AG04450 (cell line): ENCODE results near the gene LBH. TPM values are rescaled to one million over a fixed set of nuclear protein-coding genes. Genes with fewer than 3 reads are reported as not detected.

ENCODE experiments used
- CTCF ChIA-PET: fragments of 300-600, 350-600 bp; formaldehyde crosslinking; extraction: SDS; loops from one replicate; lab custom pipeline; 2022; ENCODE audit warnings: antibody characterized with exemption, inconsistent platforms; lab: Charles Lee
- POLR2A ChIA-PET: fragments of 350-600 bp; formaldehyde crosslinking; extraction: SDS; loops from one replicate; lab custom pipeline; 2021; ENCODE audit warnings: antibody characterized with exemption, inconsistent platforms; lab: Yijun Ruan, JAX
- DNase-seq: peaks from one replicate; pipeline ENCODE4 v3.0.0-alpha.2; 2011; ENCODE audit warnings: low read depth, low spot score
- H3K27ac ChIP-seq: one replicate; pipeline ENCODE4 v1.5.1; 2012; ENCODE audit warnings: low read depth, low read length, control low read depth
- H3K27me3 ChIP-seq: one replicate; pipeline ENCODE4 v1.6.0; 2012; ENCODE audit warnings: low read length; ENCODE audit not compliant: control insufficient read depth, insufficient read depth
- H3K4me3 ChIP-seq: 2 replicates; pipeline ENCODE4 v1.5.1; 2011; ENCODE audit warnings: mild to moderate bottlenecking, low read depth, low read length, control low read depth
- H3K9me3 ChIP-seq: 2 replicates; pipeline ENCODE4 v1.5.1; 2012; ENCODE audit warnings: low read length; ENCODE audit not compliant: control insufficient read depth, insufficient read depth
- polyA plus RNA-seq: library from polyadenylated mRNA; depleted of rRNA; stranded (reverse); fragments of >200 nt; gene quantifications from 2 replicates; pipeline ENCODE4 v1.2.3, GENCODE V29; 2011
- TF ChIP-seq, protein P1 (sequence below): IDR thresholded peaks from 2 replicates; pipeline ENCODE4 v1.5.1; 2011; ENCODE audit warnings: low read depth, low read length, control low read depth, inconsistent platforms

LBH gene
- polyA plus RNA-seq, 1 experiment: 381 TPM

DNA sequence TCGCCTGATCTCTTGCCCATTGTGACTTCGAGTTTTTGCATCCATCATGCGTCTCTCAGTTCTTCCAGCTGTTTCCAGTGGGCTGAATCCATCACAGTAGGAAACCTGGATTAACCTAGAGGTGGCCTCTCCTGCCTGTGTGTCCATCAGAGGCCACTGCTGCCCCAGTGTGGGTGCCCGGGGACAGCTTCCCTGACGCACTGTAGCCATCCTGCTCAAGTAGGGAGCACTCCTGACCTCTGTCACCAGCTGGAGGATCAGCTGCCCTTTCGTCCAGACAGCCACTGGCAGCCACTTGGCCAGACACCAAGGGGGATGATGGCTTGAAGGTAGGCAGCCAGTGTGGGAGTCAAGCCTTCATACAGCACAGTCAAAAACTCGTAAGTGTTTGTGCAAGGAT lies 36.9 kb upstream of the LBH start:
- peaks cover 5% of the 10 kb centered on the region for H3K27me3 ChIP-seq
- ChIA-PET CTCF (interaction anchor here (0.6 to 2.5 kb wide), 2 partner anchors 14 to 103 kb away, joined by 3 to 11 read pairs; no protein-coding TSS in a partner anchor), POLR2A (no interaction called here)
- no peak overlapping the region for H3K4me3 ChIP-seq
- no peak overlapping the region for H3K27ac ChIP-seq
- TF ChIP-seq, protein P1, sequence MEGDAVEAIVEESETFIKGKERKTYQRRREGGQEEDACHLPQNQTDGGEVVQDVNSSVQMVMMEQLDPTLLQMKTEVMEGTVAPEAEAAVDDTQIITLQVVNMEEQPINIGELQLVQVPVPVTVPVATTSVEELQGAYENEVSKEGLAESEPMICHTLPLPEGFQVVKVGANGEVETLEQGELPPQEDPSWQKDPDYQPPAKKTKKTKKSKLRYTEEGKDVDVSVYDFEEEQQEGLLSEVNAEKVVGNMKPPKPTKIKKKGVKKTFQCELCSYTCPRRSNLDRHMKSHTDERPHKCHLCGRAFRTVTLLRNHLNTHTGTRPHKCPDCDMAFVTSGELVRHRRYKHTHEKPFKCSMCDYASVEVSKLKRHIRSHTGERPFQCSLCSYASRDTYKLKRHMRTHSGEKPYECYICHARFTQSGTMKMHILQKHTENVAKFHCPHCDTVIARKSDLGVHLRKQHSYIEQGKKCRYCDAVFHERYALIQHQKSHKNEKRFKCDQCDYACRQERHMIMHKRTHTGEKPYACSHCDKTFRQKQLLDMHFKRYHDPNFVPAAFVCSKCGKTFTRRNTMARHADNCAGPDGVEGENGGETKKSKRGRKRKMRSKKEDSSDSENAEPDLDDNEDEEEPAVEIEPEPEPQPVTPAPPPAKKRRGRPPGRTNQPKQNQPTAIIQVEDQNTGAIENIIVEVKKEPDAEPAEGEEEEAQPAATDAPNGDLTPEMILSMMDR: no peak
- H3K9me3 ChIP-seq: no peaks in the 10 kb centered on the region
- DNase-seq: no peak

DNA sequence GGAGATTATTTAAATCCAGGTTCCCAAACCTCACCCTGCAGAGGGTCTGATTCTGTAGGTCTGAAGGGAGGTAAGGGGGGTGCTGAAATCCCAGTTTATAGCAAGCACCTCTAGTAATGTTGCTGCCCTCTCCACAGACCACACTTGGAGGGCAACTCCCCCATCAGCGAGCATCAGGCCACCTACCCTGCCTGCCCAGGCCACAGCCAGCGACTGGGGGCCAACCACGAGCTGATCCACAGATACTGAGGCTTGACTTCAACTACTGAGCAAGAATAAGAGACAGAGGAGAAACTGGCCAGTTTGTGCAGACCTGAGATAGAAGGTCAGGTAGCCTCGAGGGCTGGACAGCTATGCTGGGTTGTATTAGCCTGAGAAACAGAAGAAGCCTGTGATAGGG lies 36.3 kb upstream of the LBH start:
- H3K27ac ChIP-seq: no peak overlapping the region
- H3K9me3 ChIP-seq: no peaks in the 10 kb centered on the region
- CTCF ChIA-PET: interaction anchor here (0.6 to 1.3 kb wide), 2 partner anchors 14 to 104 kb away, joined by 3 to 4 read pairs; no protein-coding TSS in a partner anchor
- POLR2A ChIA-PET: interaction anchor here (0.6 kb wide), 1 partner anchor 36 kb away, joined by 3 read pairs; no protein-coding TSS in a partner anchor
- H3K4me3 ChIP-seq: no peak overlapping the region
- peaks cover 5% of the 10 kb centered on the region for H3K27me3 ChIP-seq
- DNase-seq: no peak
- TF ChIP-seq, protein P1: no peak

DNA sequence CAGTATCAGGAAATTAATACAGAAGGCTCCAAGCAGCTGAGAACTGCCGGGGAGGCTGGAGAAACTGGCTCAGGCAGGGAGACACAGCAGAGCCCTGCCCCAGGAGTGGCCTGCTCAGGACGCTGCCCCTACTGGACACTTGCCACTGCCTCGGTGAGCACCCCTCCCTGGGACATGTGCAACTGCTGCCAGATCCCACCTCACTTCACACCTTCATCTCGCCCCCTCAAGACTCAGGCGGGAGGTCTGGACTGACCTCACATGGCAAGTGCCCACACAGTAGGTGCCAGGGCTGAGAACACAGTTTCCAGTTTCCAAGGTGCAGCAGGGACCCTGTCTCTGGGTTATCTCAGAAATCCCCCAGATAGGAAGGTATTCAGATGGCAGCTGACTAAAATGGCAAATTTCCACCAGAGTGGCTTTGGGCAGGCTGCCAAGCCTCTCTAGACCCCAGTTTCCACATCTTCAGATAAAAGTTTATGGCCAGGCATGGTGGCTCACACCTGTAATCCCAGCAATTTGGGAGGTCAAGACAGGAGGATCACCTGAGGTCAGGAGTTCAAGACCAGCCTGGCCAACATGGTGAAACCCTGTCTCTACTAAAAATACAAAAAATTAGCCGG lies 33.7 kb upstream of the LBH start:
- Histone ChIP-seq H3K27ac (no peak overlapping the region), H3K9me3 (no peaks in the 10 kb centered on the region), H3K27me3 (no peaks in the 10 kb centered on the region), H3K4me3 (no peak overlapping the region)
- ChIA-PET CTCF (interaction anchor here (1.4 kb wide), 1 partner anchor 514 kb away, joined by 4 read pairs; no protein-coding TSS in a partner anchor), POLR2A (no interaction called here)
- TF ChIP-seq, protein P1: no peak
- DNase-seq: no peak

GRCh38 chr2:30201990-30202389 lies 29.3 kb upstream of the LBH start:
- ChIA-PET POLR2A (interaction anchor here (1.2 kb wide), 1 partner anchor 29 kb away, joined by 10 read pairs; the partner anchor contains the start of gene LBH), CTCF (interaction anchor here (1.1 to 2.7 kb wide), 4 partner anchors 36 to 510 kb away, joined by 4 to 15 read pairs (median 8); no protein-coding TSS in a partner anchor)
- Histone ChIP-seq H3K9me3 (no peaks in the 10 kb centered on the region), H3K4me3 (no peak overlapping the region), H3K27me3 (peaks cover 13% of the 10 kb centered on the region), H3K27ac (no peak overlapping the region)
- DNase-seq: no peak
- TF ChIP-seq, protein P1: no peak

GRCh38 chr2:30203156-30203555 lies 28.2 kb upstream of the LBH start:
- no peak overlapping the region for H3K27ac ChIP-seq
- DNase-seq: no peak
- TF ChIP-seq, protein P1: no peak
- peaks cover 13% of the 10 kb centered on the region for H3K27me3 ChIP-seq
- H3K4me3 ChIP-seq: no peak overlapping the region
- ChIA-PET POLR2A (interaction anchor here (1.0 kb wide), 1 partner anchor 29 kb away, joined by 3 read pairs; no protein-coding TSS in a partner anchor), CTCF (interaction anchor here (0.9 to 7.2 kb wide), 3 partner anchors 36 to 504 kb away, joined by 4 to 83 read pairs (median 13); no protein-coding TSS in a partner anchor)
- H3K9me3 ChIP-seq: no peaks in the 10 kb centered on the region
